HG03159 (cell line): ENCODE results near the gene ARHGAP6.
A peak's percentile ranks its signal among the peaks of the same experiment; 100 is the strongest.

Experiments
- ATAC-seq: cut with Tn5 transposase; IDR thresholded peaks from one replicate; pipeline ENCODE4 v1.9.1; 2021; ENCODE audit warnings: mild to moderate bottlenecking, moderate library complexity; ENCODE audit not compliant: unreplicated experiment

Gene ARHGAP6

DNA sequence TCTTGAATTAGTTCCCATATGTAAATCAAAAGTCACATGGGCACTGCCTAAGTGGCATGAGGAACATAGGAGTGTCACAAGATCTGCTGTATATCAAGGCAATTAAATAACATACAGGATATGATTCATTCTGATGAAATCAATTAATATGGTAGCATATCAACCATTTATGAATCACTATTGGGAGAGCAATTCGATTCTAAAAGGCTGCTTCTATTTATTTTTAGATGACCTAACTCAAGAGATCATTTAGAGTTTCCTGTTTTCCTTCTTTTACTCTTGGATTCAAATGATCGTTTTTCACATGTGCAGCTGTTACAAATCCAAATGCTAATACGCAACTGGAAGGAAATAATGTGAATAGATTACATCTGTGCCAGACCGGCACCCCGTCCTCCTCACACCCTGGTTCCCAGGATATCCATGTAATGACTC lies 472.7 kb downstream of the ARHGAP6 start:
- no peak for ATAC-seq

DNA sequence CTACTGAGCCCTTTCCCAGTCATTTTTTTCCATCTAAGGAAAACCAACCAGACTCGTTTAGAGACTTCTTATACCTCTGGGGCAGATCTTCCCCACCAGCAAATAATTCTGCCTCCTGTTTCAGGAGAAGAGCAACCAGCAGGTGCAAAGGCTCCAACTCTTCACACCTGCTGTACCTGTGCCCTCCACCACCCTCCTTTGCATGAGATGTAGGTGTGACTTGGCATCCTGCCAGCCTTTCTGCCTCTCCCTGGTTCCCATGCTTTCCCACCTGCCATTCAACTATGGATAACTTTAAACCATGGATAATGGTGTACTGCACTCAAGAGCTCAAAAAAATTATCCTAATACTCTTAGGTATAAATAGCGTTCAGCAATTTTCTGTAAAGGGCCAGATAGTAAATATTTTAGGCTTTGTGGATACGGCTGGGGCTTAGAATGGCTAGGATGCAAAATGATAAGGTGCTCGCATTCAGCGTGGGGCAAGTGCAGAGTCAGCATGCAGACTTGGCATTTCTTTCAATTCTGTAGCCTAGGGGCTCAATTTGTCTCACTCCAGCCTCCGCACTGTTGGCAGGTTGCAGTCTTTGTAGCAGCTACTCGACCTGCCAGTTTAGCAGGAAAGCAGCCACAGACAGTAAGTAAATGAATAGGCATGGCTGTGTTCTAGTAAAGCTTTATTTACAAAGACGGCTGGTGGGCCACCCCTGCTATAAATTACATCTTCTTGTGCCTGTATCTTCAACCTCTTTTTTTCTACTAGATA lies 474.8 kb downstream of the ARHGAP6 start:
- ATAC-seq, result no peak

DNA sequence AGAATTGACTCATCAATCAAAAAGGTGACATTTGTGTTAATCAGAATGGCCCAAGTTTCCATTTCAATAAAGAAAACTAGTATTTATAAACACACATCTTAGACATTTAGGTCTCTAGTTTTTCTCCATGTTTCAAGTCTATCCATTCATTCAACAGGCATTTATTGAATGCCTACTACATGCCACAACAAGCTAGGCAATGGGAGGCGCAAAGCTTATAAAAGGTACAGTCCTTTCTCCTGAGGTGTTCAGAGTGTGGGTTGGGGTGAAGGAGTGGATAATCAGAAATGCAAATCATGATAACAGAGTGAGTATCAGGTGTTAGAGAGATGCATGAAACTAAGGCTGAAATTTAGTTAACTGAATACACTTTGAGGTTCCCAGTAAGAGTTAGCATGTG lies 476.6 kb downstream of the ARHGAP6 start:
- ATAC-seq, result no peak

DNA sequence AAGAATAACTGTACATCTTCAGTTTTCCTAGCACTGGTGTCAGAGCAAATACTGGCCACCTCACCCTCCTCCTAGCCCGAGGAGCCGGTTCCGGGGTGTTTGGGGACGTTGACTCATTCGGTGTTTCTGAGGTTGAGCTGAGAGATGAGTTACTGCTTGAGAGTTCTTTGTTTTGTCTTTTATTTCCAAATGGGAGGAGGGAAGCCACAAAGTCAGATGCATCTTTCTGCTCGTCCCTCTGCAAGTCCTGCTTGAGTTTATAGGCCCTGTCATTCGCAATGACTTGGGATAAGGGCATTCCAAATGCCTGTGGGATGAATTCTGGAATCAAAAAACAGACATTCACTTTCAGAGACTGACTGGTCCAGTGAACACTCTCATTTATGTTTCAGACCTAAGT lies 477.1 kb downstream of the ARHGAP6 start:
- ATAC-seq, result no peak

- ATAC-seq, result no peak
Observed at GRCh38 chrX:11187001-11187400, 478.7 kb downstream of the ARHGAP6 start.

DNA sequence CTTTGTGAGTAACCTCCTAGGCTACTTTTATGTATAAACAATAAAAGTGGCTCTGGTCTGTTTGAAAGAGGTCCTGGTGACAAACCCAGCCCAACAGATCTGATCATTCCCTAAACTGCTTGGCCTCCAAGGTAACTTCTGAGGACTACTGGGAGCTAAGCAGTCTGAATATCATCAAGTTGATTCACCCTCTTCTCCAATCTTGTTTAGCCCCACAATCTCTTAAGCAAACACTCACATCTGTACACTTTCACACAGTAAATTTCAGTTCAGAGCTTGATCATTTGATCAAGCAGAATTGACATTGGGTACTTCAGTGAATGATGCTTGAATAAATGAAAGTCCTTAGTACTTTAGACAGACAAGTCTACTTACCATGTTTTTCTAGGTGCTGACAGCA lies 479.9 kb downstream of the ARHGAP6 start:
- no peak for ATAC-seq

DNA sequence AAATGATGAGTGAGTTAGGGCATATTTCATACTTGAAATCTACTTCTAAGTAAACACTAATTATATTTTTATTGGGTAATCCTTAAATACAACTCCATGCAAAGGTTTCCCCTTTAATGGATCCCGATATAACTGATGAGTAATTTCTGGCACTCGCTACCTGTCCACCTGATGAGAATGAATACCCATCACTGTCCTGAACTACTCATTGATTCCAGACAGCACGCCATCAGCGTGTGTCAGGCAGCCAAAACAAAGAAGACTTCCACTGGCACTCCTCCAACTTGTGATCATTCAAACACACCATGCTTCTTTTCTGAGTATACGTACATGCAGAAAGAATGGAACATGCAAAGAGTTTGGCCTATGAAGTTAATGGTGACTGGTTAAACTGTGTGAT lies 485.1 kb downstream of the ARHGAP6 start:
- ATAC-seq, result no peak

- ATAC-seq, result no peak
Observed at GRCh38 chrX:11172415-11172814, 493.3 kb downstream of the ARHGAP6 start.

GRCh38 chrX:11171956-11172355 lies 493.8 kb downstream of the ARHGAP6 start:
- ATAC-seq, result no peak

GRCh38 chrX:11164433-11164832 lies 501.3 kb downstream of the ARHGAP6 start:
- no peak for ATAC-seq

DNA sequence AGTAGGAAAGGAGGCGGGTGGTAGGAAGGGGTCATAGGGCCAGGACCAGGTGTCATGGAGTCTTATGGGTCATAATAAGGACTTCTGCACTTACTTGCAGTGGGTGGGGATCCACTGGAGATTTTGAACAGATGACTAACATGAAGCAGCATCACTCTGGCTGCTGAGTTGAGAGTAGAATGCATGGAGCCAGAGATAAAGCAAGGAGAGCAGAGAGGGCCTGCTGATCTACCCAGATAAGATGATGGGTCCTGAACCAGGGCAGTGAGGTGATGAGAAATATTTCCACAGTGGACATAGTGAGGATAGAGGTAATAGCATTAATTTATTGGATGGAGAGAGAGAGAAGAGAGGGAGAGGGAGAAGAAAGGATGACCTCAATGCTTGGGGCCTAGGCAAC lies 506.6 kb downstream of the ARHGAP6 start:
- ATAC-seq, result no peak

DNA sequence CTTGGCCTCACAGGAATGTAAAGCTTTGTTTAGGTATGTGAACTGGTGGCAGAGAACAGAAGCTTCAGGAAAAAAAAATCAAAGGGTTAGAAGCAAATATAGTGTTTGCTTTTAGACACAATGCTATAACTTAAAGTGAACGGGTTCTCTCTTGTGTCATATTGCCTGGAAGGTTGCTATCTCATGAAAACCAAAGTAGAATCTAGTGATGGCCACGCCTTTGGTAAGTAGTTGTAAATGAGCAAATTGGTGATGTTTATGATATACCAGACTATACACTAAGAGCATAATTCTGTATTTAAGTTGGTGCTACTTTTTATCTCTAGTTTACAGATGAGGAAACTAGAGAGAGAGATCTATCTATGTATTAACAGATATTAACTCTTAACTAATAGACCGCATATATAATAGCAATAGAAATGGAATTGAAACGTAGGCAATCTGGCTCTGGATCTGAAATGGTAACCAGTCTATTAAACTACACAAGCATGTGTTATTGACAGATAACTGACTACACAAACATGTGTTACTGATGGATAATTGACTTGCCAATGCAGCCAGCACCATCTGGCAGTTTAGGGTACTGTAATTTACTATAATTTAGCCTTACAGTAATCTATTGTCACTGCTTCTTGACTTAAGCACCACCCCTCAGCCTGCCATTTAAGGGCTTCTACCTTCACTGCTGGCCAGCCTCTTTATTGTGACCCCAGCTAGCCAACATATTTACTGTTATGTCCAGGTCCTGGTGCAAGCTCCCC lies 513.7 kb downstream of the ARHGAP6 start:
- no peak for ATAC-seq

DNA sequence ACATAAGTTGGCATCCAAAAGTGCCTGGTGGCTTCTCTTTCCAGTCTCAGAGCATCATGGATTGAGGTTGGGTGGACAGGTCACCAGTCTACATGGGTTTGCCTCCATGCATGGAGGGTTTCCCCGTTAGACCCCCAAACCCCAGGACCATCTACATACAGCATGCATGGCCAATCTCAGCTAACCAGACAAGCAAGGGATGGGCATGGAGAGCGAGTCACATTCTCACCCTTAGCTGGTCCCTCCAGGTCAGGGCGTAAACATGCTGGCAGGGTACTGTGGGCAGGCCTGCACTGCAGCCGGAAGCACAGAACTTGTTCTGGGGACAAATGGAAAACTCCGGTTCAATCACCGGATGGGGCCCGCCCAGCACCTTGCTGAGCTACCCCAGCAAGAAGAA lies 517.3 kb downstream of the ARHGAP6 start:
- ATAC-seq, result no peak

DNA sequence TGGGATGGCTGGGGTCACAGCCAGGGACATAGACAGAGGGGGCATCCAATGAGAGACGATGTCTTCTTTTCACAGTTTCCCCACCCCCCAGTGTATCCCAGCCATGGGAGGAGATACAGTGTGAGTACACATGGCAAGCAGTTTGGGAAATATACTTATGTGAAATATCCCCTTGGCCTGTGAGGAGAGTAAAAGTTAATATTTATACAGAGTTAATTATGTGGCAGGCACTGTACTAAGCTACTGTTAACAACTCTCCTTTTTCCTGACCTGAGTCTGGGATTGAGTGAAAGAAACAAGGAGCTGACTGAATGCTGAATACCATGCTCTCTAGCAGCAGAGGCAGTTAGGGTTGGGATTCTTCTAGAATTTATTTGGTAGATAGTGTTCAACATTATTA lies 519.3 kb downstream of the ARHGAP6 start:
- ATAC-seq, result no peak

- ATAC-seq, result peak; percentile 85
Observed at GRCh38 chrX:11143931-11144678, 521.6 kb downstream of the ARHGAP6 start.

DNA sequence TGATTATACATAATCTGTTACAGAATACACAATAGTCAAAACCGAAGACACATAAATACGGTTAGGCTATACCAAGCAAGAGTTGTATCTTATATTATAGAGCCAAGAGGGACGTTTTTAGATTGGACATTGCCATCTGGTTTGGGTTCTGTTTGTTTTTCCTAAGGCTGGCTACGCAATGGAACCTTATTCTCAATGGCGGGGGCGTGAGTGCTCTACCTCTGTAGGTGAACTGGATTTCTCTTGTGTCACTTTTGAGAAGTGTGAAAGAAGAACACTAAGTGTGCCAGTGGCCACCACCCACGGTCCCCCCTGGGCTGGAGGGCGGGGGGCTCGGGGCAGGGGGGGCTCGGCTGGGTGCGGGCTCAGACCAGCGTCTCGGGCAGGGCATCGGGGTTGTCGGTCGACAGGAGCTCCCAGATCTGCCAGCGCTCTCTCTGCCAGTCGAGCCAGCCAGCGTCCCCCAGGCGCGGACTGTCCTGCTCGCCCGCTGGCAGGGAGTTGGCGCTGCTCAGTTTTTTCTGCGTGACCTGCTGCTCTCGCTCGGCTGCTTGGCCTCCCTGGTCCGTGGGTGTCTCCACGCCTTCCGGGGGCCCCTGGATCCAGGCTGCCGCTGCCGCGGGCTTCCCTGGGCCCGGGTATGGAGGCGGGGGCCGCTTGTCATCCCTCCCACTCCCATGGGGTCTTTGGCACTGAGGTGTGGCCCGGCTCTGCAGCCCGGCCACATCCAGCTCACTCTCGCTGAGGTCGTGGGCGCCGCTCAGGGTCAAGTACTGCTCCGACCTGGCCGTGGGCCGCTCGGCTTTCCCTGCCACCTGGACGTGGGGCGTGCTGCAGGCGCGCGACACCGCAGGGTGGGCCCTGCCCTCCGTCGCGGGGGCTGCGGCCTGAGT lies 527.0 kb downstream of the ARHGAP6 start:
- ATAC-seq, result no peak

DNA sequence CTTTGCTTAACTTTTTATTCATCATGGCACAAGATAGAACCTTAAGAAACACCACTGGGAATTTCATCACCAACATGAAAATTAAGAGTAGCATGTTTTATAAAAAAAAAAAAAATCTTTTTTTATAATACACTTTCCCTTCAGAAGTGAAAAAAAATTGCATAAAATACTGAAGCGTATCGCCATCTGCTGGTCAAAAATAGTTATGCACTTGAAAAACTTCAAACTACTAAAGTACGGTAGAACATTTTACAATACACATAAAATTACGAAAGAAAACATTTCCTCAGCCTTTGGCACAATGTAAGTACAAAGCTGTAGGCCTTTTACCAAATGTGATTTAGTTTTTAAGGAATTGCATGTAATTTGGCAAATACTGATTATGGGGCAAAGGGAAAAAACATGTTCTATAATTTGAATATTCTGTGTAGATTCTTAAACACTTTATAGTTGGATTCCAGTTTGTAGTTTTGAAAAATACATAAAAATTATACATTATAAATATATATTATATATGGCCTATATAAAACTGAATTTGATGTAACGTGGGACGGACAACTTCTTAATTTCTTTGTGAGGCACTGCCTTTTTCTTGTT lies 528.1 kb downstream of the ARHGAP6 start:
- no peak for ATAC-seq

GRCh38 chrX:11135564-11136185 lies 530.0 kb downstream of the ARHGAP6 start:
- no peak for ATAC-seq

GRCh38 chrX:11131146-11131545 lies 534.6 kb downstream of the ARHGAP6 start:
- ATAC-seq, result no peak

DNA sequence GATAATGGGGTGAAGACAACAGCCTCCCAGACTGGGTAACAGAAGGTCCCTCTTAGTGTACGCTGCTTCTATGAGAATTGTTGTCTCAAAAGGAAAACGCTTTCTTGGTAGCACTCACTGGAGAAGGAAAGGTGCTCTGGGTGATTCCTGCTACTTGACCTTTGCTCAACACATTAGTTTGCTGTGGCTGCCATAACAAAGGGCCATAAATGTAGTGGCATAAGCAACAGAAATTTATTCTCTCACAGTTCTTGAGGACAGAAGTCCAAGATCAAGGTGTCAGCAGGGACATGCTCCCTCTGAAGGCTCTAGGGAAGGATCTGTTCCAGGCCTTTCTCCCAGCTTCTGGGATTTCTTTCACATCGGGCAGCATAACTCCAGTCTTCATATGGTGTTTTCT lies 535.6 kb downstream of the ARHGAP6 start:
- no peak for ATAC-seq
